Adipocyte (in vitro differentiated cells): Measurements from ENCODE around the gene KRT5.
"Not testable (repeated sequence)": the region's sequence is repeated elsewhere in the genome, so short reads cannot be mapped to it uniquely, and the experiment has no call there.

Source experiments
- DNase-seq: peaks from one replicate; pipeline ENCODE4 v3.0.0-alpha.2; 2015; ENCODE audit warnings: low read depth
- H3K27me3 ChIP-seq: replicated peaks from 2 replicates; pipeline ENCODE4 v1.7.0; 2013; ENCODE audit warnings: mild to moderate bottlenecking, low read length, moderate library complexity; ENCODE audit not compliant: control insufficient read depth, insufficient read depth
- H3K36me3 ChIP-seq: 2 replicates; pipeline ENCODE4 v1.7.0; 2013; ENCODE audit warnings: low read length, mild to moderate bottlenecking, moderate library complexity; ENCODE audit not compliant: control insufficient read depth, insufficient read depth, severe bottlenecking
- H3K4me1 ChIP-seq: 2 replicates; pipeline ENCODE4 v1.7.0; 2013; ENCODE audit warnings: mild to moderate bottlenecking, low read length, moderate library complexity; ENCODE audit not compliant: control insufficient read depth, insufficient read depth
- H3K4me3 ChIP-seq: 2 replicates; pipeline ENCODE4 v1.7.0; 2013; ENCODE audit warnings: mild to moderate bottlenecking, low read length, moderate library complexity
- H3K9ac ChIP-seq: 2 replicates; pipeline ENCODE4 v1.7.0; 2013; ENCODE audit warnings: mild to moderate bottlenecking, low read length, moderate library complexity
- H3K9me3 ChIP-seq: 2 replicates; pipeline ENCODE4 v1.7.0; 2013; ENCODE audit warnings: mild to moderate bottlenecking, low read length, moderate library complexity; ENCODE audit not compliant: control insufficient read depth

KRT5 gene

GRCh38 chr12:52488736-52489135 lies 31.5 kb downstream of the KRT5 start:
- Histone ChIP-seq H3K4me1 (peaks cover 4% of the 10 kb centered on the region), H3K27me3 (peaks cover 50% of the 10 kb centered on the region), H3K9me3 (peaks cover 23% of the 10 kb centered on the region), H3K4me3 (no peak overlapping the region), H3K36me3 (no peaks in the 10 kb centered on the region), H3K9ac (no peak overlapping the region)
- no peak for DNase-seq

GRCh38 chr12:52487744-52488443 lies 32.3 kb downstream of the KRT5 start:
- H3K4me1 ChIP-seq, result not testable (repeated sequence)

GRCh38 chr12:52487211-52487610 lies 33.0 kb downstream of the KRT5 start:
- H3K4me1 ChIP-seq, result no peaks in the 10 kb centered on the region
- peaks cover 55% of the 10 kb centered on the region for H3K27me3 ChIP-seq
- H3K9ac ChIP-seq, result no peak overlapping the region
- no peak for DNase-seq
- H3K4me3 ChIP-seq, result no peak overlapping the region
- peaks cover 23% of the 10 kb centered on the region for H3K9me3 ChIP-seq
- H3K36me3 ChIP-seq, result no peaks in the 10 kb centered on the region

More at GRCh38 chr12:52487744-52488443, 32.3 kb downstream of the KRT5 start:
- H3K27me3 ChIP-seq, result peaks cover 55% of the 10 kb centered on the region
- DNase-seq, H3K4me3 ChIP-seq, H3K36me3 ChIP-seq, H3K9ac ChIP-seq: not testable (repeated sequence)
- peaks cover 23% of the 10 kb centered on the region for H3K9me3 ChIP-seq

DNA sequence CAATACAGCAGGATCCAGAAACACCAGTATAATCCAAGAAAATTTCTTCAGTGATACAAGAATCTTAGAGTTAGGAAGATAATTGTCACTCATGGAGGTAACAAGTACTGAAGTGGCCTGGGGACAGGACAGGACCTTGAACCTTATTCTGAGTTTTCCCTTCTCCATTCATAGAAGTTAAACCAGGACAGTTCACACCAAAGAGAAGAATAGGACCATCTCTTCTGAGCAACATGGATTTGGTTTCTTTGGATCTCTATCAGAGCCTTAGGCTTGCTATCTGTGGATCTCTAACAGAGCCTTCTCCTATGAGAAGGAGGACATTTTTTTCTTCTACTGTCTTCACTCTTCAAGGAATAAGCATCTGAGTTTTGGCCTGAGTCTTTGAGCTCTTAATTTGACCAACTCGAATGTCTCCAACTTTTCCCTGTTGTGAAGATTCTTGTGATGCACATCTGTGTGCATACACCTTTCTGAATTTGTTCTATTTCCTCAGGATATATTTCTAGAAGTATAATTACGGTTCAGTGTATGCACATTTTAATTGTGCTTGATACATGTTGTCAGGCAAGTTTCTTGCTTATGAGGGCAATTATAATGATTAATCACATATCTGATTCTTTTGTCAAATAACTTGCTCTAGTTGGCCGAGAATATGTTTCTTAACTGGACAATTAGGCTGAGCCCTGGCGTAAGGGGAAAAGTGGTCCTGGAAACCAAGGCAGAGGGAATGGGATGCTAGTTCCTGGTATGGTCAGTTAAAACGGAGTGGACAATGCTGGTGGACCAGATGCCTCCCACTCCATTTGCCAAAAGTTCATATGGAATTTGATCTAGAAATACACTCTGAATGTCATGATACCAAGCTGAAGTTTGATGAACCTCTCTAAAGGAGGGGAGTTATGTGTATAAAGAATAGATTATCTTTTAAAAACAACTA lies 33.8 kb downstream of the KRT5 start:
- Histone ChIP-seq H3K9me3 (peaks cover 23% of the 10 kb centered on the region), H3K36me3 (no peaks in the 10 kb centered on the region), H3K4me1 (no peaks in the 10 kb centered on the region), H3K9ac (no peak overlapping the region), H3K27me3 (peaks cover 51% of the 10 kb centered on the region), H3K4me3 (no peak overlapping the region)
- no peak for DNase-seq

- H3K4me3 ChIP-seq, result no peak overlapping the region
- H3K9ac ChIP-seq, result no peak overlapping the region
- no peaks in the 10 kb centered on the region for H3K4me1 ChIP-seq
- peaks cover 18% of the 10 kb centered on the region for H3K27me3 ChIP-seq
- peaks cover 31% of the 10 kb centered on the region for H3K9me3 ChIP-seq
- no peak for DNase-seq
- H3K36me3 ChIP-seq, result no peaks in the 10 kb centered on the region
Measured at GRCh38 chr12:52480073-52480472, 40.1 kb downstream of the KRT5 start.

DNA sequence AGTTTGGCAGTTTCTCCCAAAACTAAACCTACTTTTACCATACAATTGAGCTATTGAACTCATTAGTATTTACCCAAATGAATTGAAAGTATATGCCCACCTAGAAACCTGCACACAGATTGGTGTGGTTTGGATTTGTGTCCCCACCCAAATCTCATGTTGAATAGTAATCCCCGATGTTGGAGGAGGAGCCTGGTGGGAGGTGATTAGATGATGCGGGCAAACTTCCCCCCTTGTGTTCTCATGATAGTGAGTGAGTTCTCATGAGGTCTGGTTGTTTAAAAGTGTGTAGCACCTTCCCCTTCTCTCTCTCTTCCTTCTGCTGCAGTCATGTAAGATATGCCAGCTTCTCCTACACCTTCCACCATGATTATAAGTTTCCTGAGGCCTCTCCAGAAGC lies 42.5 kb downstream of the KRT5 start:
- DNase-seq, result no peak
- Histone ChIP-seq H3K36me3 (no peaks in the 10 kb centered on the region), H3K27me3 (peaks cover 11% of the 10 kb centered on the region), H3K4me3 (no peak overlapping the region), H3K9me3 (peaks cover 24% of the 10 kb centered on the region), H3K4me1 (no peaks in the 10 kb centered on the region), H3K9ac (no peak overlapping the region)

DNA sequence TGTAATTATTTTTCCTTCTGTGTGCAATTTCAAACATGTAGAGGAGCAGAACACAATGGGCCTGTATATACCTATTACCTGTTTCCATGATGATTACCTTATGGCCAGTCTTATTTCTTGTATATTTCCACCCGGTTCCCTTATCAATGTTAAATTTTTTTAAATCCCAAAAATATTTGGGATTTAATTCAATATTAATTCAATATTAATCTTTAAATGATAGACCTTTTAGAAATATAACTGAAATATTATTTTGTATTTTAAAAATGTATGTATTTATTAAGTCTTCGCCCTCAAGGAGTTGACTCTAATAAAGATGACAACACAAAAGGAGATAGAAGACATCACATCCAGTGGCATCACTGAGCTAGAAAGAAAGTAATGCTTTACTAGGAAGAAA lies 46.0 kb downstream of the KRT5 start:
- Histone ChIP-seq H3K36me3 (no peaks in the 10 kb centered on the region), H3K9me3 (peaks cover 24% of the 10 kb centered on the region), H3K4me1 (no peaks in the 10 kb centered on the region), H3K27me3 (peaks cover 16% of the 10 kb centered on the region), H3K9ac (no peak overlapping the region), H3K4me3 (no peak overlapping the region)
- no peak for DNase-seq

DNA sequence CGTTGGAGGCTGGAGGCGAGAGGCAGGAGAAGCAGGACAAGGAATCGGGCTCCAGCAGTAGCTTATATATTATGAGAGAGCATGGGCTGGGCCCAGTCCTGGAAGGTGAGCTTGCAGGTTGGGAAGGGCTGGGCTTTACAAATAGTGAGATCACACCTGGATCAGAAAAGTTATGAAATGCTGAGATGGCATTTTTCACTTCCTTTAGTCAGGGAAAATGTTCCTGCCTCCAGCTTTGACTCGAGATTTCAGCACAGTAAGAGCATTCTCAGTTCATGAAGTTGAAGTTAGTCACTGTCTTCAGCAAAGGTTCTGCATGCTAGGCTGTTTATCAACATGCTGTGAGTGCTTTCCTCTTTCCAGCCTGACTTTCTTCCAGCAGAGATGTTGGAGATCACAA lies 46.4 kb downstream of the KRT5 start, which contains the start of gene KRT6C:
KRT6C (minus strand) TSS at position 38 of the 400 bp plus-strand sequence. CDS start 68 bp downstream, outside the sequence.
- Histone ChIP-seq H3K9ac (no peak within 1 kb of the TSS), H3K36me3 (no peaks in the 10 kb centered on the region), H3K4me3 (no peak within 1 kb of the TSS), H3K9me3 (peaks cover 24% of the 10 kb centered on the region), H3K4me1 (no peaks in the 10 kb centered on the region), H3K27me3 (peaks cover 16% of the 10 kb centered on the region)
- no peak for DNase-seq

- Histone ChIP-seq H3K9ac (no peak overlapping the region), H3K27me3 (peaks cover 22% of the 10 kb centered on the region), H3K36me3 (no peaks in the 10 kb centered on the region), H3K4me1 (no peaks in the 10 kb centered on the region), H3K9me3 (no peaks in the 10 kb centered on the region), H3K4me3 (no peak overlapping the region)
- DNase-seq, result no peak
Measured at GRCh38 chr12:52469853-52470252, 50.3 kb downstream of the KRT5 start.

DNA sequence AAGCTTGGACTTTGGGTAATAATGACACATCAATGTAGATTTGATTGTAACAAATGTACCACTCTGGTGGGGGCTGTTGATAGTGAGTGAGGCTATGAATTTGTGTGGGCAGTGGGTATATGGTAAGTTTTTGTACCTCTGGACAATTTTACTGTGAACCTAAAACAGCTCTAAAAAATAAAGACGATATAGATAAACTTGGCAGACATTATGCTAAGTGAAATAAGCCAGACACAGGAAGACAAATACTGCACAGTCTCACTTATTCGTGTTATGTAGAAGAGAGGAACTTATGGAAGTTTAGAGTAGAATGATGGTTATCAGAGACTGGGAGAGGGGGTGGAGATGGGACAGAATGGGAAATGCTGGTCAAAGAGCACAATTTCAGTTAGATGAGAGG lies 55.3 kb downstream of the KRT5 start:
- DNase-seq, result no peak
- Histone ChIP-seq H3K4me3 (no peak overlapping the region), H3K36me3 (no peaks in the 10 kb centered on the region), H3K27me3 (peaks cover 36% of the 10 kb centered on the region), H3K4me1 (no peaks in the 10 kb centered on the region), H3K9me3 (peaks cover 5% of the 10 kb centered on the region), H3K9ac (no peak overlapping the region)
